Brain microvascular endothelial cell (primary cell): ENCODE measurements around the gene DACT2.

ENCODE experiments used
- DNase-seq: peaks from one replicate; pipeline ENCODE4 v3.0.0-alpha.2; 2020
- H3K27ac ChIP-seq: fragments of 250-450 bp; sonication (Bioruptor Pico); 2 replicates; pipeline ENCODE4 v1.5.1; 2020; ENCODE audit warnings: mild to moderate bottlenecking, moderate library complexity
- H3K27me3 ChIP-seq: fragments of 250-450 bp; sonication (Bioruptor Pico); replicated peaks from 2 replicates; pipeline ENCODE4 v1.5.1; 2020; ENCODE audit warnings: mild to moderate bottlenecking
- H3K36me3 ChIP-seq: fragments of 250-450 bp; sonication (Bioruptor Pico); replicated peaks from 2 replicates; pipeline ENCODE4 v1.5.1; 2020; ENCODE audit warnings: mild to moderate bottlenecking
- H3K4me3 ChIP-seq: 2 replicates; pipeline ENCODE4 v1.5.1; 2011; ENCODE audit warnings: low read depth, mild to moderate bottlenecking, control low read depth, low read length, moderate library complexity
- CTCF ChIP-seq: IDR thresholded peaks from 2 replicates; pipeline ENCODE4 v1.5.1; 2011; ENCODE audit warnings: low read depth, mild to moderate bottlenecking, moderate library complexity, low read length, control low read depth, inconsistent platforms; ENCODE audit errors: missing control alignments
- in situ Hi-C: cut with HindIII; loops from 2 replicates; pipeline ENCODE4 v1.10.0; 2017; ENCODE audit warnings: low sequenced_read_pairs, low pct_ligation_motif_present

The DACT2 gene

GRCh38 chr6:168258795-168259194, 60.8 kb downstream of the DACT2 start:
- H3K27me3 ChIP-seq = no peaks in the 10 kb centered on the region
- TF ChIP-seq CTCF = no peak
- no peak overlapping the region for H3K27ac ChIP-seq
- no peak overlapping the region for H3K4me3 ChIP-seq
- in situ Hi-C loops = no loop called here
- no peak for DNase-seq
- H3K36me3 ChIP-seq = no peaks in the 10 kb centered on the region

DNA sequence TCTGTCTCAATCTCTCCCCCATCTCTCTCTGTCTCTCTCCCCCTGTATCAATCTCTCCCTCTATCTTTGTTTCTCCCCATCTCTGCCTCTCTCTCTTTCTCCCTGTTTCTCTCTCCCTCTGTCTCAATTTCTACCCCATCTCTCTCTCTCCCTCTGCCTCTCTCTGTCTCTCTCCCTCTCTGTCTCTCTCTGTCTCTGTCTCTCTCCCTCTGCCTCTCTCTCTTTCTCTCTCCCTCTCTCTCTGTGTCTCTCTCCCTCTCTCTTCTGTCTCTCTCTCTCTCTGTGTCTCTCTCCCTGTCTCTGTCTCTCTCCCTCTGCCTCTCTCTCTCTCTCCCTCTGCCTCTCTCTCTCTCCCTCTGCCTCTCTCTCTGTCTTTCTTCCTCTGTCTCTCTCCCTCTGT, 62.6 kb downstream of the DACT2 start:
- Histone ChIP-seq H3K27me3 (no peaks in the 10 kb centered on the region), H3K27ac (no peak overlapping the region), H3K4me3 (no peak overlapping the region), H3K36me3 (no peaks in the 10 kb centered on the region)
- DNase-seq = no peak
- in situ Hi-C loops = no loop called here
- no peak for TF ChIP-seq CTCF
